ENCODE measurements around the gene MGME1. TPM values are rescaled to one million over a fixed set of nuclear protein-coding genes. Genes with fewer than 3 reads are reported as not detected.

Gene MGME1
- total RNA-seq, 1 donor from 2014 or later: 14.2 TPM

DNA sequence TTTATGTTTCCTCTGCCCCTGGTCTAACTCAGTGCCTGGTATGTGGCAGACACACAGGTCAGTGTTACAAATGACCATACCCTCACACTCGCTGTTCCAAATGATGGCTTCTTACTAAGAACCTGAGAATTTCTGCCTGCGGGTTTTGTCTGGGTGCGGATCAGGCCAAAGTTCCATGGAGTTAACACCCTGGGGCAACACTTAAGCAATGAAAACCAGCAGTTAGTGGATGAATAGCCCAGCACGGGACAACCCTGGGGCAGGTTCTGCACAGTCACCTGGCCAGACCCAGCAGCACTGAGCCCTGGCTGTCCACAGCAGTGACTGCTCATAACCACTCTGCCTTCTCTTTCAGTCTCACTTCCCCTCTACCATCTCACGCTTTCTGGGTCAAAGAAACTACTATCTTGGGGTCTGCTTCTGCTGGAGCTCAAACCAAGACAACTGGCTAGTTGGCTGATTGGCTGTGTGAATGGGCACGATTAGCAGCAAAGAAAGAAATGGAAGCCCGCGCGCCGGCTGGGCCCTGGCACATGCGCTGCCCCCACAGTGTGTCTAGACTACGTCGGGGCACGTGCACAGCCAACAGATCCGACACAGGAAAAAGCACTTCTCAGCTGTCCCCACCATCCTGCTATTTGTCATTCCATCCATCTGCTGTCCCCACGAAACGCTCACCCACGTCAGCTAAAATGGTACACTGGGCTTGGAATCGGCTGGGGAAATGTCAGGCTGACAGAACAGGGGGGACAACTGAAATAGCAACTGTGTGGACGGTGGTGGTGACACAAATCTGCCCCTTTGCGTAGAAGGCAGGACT, 36.6 kb downstream of the MGME1 start:
- FAIRE-seq: no peak
- H3K9ac ChIP-seq (ENCODE audit: low read length): no peak overlapping the region
- H2AFZ ChIP-seq (ENCODE audit: low read depth, low read length): no peak overlapping the region
- peaks cover 7% of the 10 kb centered on the region for H3K4me1 ChIP-seq (ENCODE audit: insufficient read depth, low read length)
- no peaks in the 10 kb centered on the region for H3K79me2 ChIP-seq (ENCODE audit: insufficient read depth, low read length)
- H3K27me3 ChIP-seq (ENCODE audit: insufficient read depth, low read length): no peaks in the 10 kb centered on the region
- Mint-ChIP-seq H3K36me3 (ENCODE audit: low read depth, unreplicated experiment) (no peaks in the 10 kb centered on the region), H3K27me3 (ENCODE audit: low read depth, unreplicated experiment) (no peaks in the 10 kb centered on the region), H3K9me3 (ENCODE audit: unreplicated experiment) (no peaks in the 10 kb centered on the region), H3K4me3 (ENCODE audit: unreplicated experiment) (no peak overlapping the region), H3K27ac (ENCODE audit: unreplicated experiment) (no peak overlapping the region), H3K4me1 (ENCODE audit: low read depth, unreplicated experiment) (peaks cover 6% of the 10 kb centered on the region)
- H4K20me1 ChIP-seq (ENCODE audit: insufficient read depth, low read length): no peaks in the 10 kb centered on the region
- H3K27ac ChIP-seq (ENCODE audit: low read depth, low read length): no peak overlapping the region
- H3K9me3 ChIP-seq (ENCODE audit: insufficient read depth, low read depth, low read length): no peaks in the 10 kb centered on the region
- DNase-seq (ENCODE audit: low read depth): no peak
- H3K4me2 ChIP-seq (ENCODE audit: low read length): no peak overlapping the region
- H3K36me3 ChIP-seq (ENCODE audit: insufficient read depth, low read length): no peaks in the 10 kb centered on the region
- TF ChIP-seq, protein P1, sequence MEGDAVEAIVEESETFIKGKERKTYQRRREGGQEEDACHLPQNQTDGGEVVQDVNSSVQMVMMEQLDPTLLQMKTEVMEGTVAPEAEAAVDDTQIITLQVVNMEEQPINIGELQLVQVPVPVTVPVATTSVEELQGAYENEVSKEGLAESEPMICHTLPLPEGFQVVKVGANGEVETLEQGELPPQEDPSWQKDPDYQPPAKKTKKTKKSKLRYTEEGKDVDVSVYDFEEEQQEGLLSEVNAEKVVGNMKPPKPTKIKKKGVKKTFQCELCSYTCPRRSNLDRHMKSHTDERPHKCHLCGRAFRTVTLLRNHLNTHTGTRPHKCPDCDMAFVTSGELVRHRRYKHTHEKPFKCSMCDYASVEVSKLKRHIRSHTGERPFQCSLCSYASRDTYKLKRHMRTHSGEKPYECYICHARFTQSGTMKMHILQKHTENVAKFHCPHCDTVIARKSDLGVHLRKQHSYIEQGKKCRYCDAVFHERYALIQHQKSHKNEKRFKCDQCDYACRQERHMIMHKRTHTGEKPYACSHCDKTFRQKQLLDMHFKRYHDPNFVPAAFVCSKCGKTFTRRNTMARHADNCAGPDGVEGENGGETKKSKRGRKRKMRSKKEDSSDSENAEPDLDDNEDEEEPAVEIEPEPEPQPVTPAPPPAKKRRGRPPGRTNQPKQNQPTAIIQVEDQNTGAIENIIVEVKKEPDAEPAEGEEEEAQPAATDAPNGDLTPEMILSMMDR (IDR thresholded peaks at IDR 0.05; ENCODE audit: insufficient read depth, low read depth, low read length): no peak
- TF ChIP-seq EZH2 (IDR thresholded peaks at IDR 0.05; ENCODE audit: insufficient read depth, low read length): no peak
- H3K4me3 ChIP-seq (ENCODE audit: insufficient read depth, low read depth, low read length): no peak overlapping the region

DNA sequence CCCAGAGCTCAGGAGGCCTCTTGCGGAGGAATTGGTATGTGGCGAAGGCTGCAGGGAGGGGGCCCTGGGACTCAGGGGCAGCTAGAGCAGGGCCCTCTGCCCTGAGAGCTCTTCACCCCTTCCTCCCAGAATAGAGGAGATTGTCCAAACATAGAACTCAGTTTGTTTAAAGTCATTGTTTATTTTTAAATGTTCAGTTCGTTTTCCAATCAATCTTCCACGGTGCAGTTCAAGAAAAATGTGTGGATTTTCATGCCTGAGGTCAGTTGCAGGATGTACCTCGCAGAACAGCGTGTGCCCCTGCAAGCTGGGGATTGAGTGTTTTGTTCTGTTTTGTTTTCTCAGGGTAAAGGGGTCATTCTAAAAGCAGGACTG, 37.2 kb downstream of the MGME1 start:
- H3K27me3 Mint-ChIP-seq (ENCODE audit: low read depth, unreplicated experiment): no peaks in the 10 kb centered on the region
- peaks cover 6% of the 10 kb centered on the region for H3K4me1 Mint-ChIP-seq (ENCODE audit: low read depth, unreplicated experiment)
- H3K36me3 ChIP-seq (ENCODE audit: insufficient read depth, low read length): no peaks in the 10 kb centered on the region
- no peaks in the 10 kb centered on the region for H3K27me3 ChIP-seq (ENCODE audit: insufficient read depth, low read length)
- H4K20me1 ChIP-seq (ENCODE audit: insufficient read depth, low read length): no peaks in the 10 kb centered on the region
- H3K4me2 ChIP-seq (ENCODE audit: low read length): no peak overlapping the region
- H2AFZ ChIP-seq (ENCODE audit: low read depth, low read length): no peak overlapping the region
- DNase-seq (ENCODE audit: low read depth) (no peak), FAIRE-seq (no peak)
- no peak overlapping the region for H3K4me3 ChIP-seq (ENCODE audit: insufficient read depth, low read depth, low read length)
- H3K27ac ChIP-seq (ENCODE audit: low read depth, low read length): no peak overlapping the region
- peaks cover 7% of the 10 kb centered on the region for H3K4me1 ChIP-seq (ENCODE audit: insufficient read depth, low read length)
- H3K9me3 ChIP-seq (ENCODE audit: insufficient read depth, low read depth, low read length): no peaks in the 10 kb centered on the region
- H3K36me3 Mint-ChIP-seq (ENCODE audit: low read depth, unreplicated experiment): no peaks in the 10 kb centered on the region
- no peak overlapping the region for H3K4me3 Mint-ChIP-seq (ENCODE audit: unreplicated experiment)
- H3K9ac ChIP-seq (ENCODE audit: low read length): no peak overlapping the region
- TF ChIP-seq, protein P1 (IDR thresholded peaks at IDR 0.05; ENCODE audit: insufficient read depth, low read depth, low read length): no peak
- TF ChIP-seq EZH2 (IDR thresholded peaks at IDR 0.05; ENCODE audit: insufficient read depth, low read length): no peak
- H3K9me3 Mint-ChIP-seq (ENCODE audit: unreplicated experiment): no peaks in the 10 kb centered on the region
- no peak overlapping the region for H3K27ac Mint-ChIP-seq (ENCODE audit: unreplicated experiment)
- no peaks in the 10 kb centered on the region for H3K79me2 ChIP-seq (ENCODE audit: insufficient read depth, low read length)

DNA sequence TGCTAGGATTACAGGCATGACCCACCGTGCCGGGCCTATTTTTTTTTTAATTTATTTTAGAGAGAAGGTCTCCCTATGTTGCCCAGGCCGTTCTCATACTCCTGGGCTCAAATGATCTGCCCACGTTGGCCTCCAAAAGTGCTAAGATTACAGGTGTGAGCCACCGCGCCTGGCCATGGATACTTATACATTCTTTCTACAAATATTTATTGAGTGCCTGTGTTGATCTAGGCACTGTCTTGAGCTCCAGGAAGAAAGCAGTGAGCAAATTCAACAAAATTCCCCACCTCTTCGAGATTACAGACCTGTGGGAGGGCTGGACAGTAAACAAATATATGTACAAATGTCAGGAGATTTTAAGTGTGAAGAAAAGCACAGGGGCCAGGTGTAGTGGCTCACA, 37.9 kb downstream of the MGME1 start:
- Histone ChIP-seq H3K4me3 (ENCODE audit: insufficient read depth, low read depth, low read length) (no peak overlapping the region), H3K27ac (ENCODE audit: low read depth, low read length) (no peak overlapping the region), H3K36me3 (ENCODE audit: insufficient read depth, low read length) (no peaks in the 10 kb centered on the region), H3K9me3 (ENCODE audit: insufficient read depth, low read depth, low read length) (no peaks in the 10 kb centered on the region), H2AFZ (ENCODE audit: low read depth, low read length) (no peak overlapping the region), H3K4me1 (ENCODE audit: insufficient read depth, low read length) (peaks cover 2% of the 10 kb centered on the region), H3K9ac (ENCODE audit: low read length) (no peak overlapping the region), H3K79me2 (ENCODE audit: insufficient read depth, low read length) (no peaks in the 10 kb centered on the region), H3K27me3 (ENCODE audit: insufficient read depth, low read length) (no peaks in the 10 kb centered on the region), H3K4me2 (ENCODE audit: low read length) (no peak overlapping the region), H4K20me1 (ENCODE audit: insufficient read depth, low read length) (no peaks in the 10 kb centered on the region)
- DNase-seq (ENCODE audit: low read depth): no peak
- Mint-ChIP-seq H3K27ac (ENCODE audit: unreplicated experiment) (no peak overlapping the region), H3K27me3 (ENCODE audit: low read depth, unreplicated experiment) (no peaks in the 10 kb centered on the region), H3K4me3 (ENCODE audit: unreplicated experiment) (no peak overlapping the region), H3K4me1 (ENCODE audit: low read depth, unreplicated experiment) (peaks cover under 1% of the 10 kb centered on the region), H3K9me3 (ENCODE audit: unreplicated experiment) (no peaks in the 10 kb centered on the region), H3K36me3 (ENCODE audit: low read depth, unreplicated experiment) (no peaks in the 10 kb centered on the region)
- no peak for FAIRE-seq
- TF ChIP-seq, protein P1 (IDR thresholded peaks at IDR 0.05; ENCODE audit: insufficient read depth, low read depth, low read length): no peak
- no peak for TF ChIP-seq EZH2 (IDR thresholded peaks at IDR 0.05; ENCODE audit: insufficient read depth, low read length)
